Activated CD4-positive, CD25-positive, alpha-beta regulatory T cell treated with anti-CD3 and anti-CD28 coated beads, Interleukin-2, amount 50 U/mL, for 72 hours (primary cell): Measurements from ENCODE around the gene TIMM21.

Source experiments
- DNase-seq: peaks from one replicate; pipeline ENCODE4 v3.0.0; 2021

Gene TIMM21, protein sequence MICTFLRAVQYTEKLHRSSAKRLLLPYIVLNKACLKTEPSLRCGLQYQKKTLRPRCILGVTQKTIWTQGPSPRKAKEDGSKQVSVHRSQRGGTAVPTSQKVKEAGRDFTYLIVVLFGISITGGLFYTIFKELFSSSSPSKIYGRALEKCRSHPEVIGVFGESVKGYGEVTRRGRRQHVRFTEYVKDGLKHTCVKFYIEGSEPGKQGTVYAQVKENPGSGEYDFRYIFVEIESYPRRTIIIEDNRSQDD

DNA sequence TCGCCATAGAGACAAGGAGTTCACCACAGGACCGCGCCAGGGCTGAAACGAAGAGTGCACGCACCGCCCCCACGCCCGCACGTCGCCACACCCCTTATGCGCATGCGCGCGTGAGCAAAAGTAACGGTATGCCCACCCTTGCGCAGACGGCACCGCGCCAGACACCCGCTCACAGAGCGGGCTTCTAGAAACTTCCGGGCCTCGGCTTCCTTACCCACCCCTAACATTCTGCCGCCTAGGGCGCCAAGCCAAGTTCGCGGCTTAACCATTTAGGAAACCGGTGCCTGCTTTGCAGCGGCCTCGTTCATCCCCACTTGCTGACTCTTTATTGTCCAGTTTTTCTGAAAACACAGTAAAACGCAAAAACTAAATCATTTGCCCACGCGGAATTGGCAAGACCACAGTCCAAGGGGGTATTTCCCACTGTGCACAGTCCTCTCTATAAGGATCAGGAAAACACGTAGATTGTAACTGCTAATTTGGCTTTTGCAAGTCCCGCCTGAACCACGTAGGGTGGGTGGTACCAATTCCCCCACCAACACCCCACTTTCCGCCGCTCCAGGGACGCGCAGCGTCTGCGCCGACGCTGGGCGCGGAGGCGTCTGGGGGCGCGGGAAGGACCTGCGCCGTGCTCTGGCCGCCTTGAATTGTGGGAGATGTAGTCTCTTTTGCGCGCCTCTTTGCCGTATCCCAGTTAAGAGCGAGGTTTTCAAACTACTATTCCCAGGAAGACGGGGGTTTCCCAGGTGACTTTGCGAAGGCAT is at the start of gene TIMM21, which contains the start of gene FBXO15:
Gene TIMM21 (plus strand): TSS at position 745 of the 764 bp plus-strand sequence. CDS start 286 bp downstream, outside the sequence.
Gene FBXO15 (minus strand): TSS at position 56 of the 764 bp plus-strand sequence. CDS start 49 bp downstream, at position 7.
- peak; percentile 95 for DNase-seq

DNA sequence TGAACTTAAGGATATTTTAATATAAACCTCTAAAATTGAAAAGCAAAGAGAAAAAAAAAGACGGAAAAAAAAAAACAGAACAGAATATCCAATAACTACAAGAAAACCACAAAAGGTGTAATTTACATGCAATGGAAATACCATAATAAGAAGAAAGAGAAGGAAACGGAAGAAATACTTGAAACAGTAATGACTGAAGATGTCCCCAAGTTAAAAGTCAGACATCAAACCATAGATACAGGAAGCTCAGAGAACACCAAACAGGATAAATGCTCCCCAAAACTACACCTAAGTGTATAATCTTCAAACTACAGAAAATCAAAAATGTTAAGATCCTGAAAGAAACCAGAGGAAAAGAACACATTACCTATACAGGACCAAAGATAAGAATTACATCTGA is 39.9 kb upstream of the TIMM21 start:
- no peak for DNase-seq

DNA sequence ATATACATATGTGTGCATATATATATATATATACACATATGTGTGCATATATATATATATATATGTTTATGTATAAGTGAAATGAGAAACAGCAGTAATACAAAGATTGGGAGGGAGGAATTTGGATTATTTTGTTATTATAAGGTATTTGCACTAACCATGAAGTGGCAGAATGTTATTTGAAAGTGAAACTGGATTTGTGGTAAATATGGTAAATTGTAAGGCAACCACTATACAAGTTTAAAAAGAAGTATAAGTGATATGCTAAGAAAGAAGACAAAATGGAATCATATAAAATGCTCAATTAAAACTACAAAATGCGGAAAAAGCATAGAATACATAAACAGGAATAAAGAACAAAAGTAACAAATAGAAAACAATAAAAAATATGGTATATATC is 38.2 kb upstream of the TIMM21 start:
- DNase-seq, result no peak

DNA sequence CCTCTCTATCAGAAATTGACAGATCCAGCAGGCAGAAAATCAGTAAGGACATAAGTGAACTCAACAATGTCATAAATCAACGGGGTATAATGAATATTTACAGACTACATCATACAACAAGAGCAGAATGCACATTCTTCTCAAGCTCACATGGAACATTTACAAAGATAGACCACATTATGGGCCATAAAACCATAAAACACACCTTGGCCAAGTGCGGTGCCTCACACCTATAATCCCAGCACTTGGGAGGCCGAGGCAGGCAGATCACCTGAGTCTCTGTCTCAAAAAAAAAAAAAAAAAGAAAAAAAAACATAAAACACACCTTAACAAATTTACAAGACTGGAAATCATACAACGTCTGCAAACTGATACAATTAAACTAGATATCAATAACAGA is 37.3 kb upstream of the TIMM21 start:
- DNase-seq, result no peak

DNA sequence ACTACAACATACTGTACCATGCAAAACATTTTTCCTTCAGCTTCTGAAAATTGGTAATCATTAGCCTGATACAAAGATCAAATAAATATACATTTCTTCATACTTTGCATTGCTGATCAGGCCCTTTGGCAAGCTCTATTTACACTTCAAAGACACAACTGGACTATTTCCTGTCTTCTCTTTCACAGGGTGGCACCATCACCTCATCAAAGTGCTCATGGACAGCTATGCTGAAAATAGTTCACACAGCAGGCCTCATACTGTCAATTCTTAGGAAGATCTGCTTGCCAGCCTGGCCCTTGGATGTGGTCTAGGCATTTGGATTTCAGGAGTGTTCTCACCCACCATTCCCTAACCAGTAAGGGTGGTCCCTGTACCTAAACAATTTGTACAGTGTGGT is 34.6 kb upstream of the TIMM21 start:
- DNase-seq, result no peak

DNA sequence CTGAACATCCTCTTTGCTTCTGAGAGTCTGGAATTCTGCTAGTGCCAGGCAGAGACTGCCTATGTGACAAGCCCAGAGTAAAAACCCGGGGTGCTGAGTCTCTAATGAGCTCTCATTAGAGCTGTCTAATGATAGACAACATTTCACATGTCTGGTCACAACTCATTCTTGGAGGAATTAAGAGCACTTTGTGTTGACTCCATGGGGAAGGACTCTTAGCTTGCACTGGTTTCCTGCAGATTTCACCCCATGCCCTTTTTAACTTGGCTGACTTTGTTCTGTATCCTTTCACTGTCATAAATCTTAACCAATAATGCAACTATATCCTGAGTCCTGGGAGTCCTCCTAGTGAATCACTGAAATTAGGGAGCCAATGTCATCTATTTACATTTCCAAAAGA is 34.2 kb upstream of the TIMM21 start:
- DNase-seq, result no peak

DNA sequence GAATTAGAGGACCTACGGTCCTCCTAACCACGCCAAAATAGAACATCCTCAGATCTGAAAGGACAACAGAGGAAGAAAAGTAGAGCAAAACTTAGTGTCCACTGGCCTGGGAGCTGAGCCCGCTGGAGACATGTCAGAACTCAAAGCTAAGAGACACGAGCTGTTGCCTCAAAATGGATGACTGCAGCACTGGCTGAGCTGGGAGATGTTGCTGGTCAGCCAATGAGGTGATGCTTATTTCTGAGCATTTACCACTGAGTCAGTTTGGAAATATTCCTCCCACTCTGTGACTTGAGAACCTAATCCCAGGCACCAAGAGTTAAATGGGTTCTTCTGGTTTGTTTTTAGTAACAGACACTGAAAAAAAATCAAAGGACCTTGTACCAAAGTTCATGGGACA is 33.3 kb upstream of the TIMM21 start:
- no peak for DNase-seq

DNA sequence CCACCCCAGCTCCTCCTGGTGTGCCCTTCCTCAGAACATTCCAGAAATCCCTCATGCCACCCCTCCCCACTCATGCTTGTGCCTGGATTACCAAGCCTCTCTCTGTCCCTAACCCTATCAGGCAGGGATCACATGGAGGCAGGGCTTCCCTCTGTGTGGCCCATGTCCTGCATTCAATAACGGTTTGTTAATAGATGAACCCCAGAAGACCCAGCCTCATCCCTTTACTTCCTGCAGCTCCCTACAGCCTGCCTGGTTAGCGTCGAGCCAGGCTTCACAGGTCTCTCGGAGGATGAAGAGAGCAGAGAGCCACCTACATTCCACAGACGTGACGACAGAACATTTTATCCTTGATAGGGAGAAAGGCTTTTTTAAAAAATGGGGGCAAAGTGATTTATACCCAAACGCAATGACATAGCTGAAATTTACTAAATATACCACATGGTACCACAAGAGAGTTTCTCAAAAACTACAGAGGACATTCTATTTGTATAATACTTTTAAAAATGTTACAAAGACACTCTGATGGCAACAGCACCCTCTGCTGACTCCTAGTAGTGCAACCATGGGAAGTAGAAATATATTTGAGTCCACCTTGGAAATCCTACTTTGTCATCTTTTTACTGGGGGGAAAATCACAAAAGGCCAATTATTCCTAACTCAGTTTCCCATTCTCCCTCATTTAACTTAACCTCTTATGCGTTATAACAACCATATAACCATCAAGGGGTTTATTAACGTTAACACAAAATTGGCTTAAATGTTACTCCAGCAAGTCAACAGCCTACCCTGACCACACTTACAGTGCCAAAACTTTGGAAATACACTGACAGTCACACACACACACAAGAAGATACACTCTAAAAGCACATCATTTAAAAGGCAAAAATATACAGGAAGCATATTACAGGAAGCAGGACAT is 31.4 kb upstream of the TIMM21 start:
- no peak for DNase-seq

DNA sequence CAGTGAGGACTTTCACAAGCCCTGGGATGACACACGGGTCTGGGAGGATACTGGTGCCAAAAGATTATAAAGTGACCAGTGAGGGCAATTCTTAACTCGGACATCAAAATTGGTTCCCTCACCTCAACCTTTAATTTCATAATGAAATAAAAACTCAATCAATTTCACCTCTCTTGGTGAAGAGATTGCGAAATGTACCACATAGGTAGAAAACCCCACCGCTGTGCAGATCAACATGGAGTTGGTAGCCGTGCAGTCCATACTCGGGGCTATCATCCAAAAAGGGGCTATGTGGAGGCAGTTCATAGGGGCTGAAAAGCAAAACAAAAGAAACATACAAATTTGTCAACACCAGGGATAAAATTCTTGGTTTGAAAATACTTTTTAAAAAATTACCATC is 25.1 kb upstream of the TIMM21 start:
- DNase-seq, result no peak

DNA sequence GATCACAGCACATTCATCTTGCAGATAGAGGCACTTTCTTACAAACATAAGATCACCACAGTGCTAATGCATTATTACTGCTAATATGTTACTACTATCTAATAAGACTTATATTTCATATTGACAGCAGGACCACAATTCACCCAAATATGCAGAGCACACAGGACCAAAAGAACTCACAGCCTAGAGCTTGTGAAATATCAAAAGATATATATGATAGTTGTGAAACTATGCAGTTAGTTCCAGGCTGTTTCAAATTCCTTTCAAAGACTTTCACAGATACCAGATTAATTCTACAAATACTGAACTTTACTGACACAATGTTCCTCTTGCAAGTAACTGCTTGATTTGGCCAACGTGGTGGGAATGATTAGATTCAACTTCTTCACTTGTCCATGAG is 23.7 kb upstream of the TIMM21 start:
- DNase-seq, result no peak

DNA sequence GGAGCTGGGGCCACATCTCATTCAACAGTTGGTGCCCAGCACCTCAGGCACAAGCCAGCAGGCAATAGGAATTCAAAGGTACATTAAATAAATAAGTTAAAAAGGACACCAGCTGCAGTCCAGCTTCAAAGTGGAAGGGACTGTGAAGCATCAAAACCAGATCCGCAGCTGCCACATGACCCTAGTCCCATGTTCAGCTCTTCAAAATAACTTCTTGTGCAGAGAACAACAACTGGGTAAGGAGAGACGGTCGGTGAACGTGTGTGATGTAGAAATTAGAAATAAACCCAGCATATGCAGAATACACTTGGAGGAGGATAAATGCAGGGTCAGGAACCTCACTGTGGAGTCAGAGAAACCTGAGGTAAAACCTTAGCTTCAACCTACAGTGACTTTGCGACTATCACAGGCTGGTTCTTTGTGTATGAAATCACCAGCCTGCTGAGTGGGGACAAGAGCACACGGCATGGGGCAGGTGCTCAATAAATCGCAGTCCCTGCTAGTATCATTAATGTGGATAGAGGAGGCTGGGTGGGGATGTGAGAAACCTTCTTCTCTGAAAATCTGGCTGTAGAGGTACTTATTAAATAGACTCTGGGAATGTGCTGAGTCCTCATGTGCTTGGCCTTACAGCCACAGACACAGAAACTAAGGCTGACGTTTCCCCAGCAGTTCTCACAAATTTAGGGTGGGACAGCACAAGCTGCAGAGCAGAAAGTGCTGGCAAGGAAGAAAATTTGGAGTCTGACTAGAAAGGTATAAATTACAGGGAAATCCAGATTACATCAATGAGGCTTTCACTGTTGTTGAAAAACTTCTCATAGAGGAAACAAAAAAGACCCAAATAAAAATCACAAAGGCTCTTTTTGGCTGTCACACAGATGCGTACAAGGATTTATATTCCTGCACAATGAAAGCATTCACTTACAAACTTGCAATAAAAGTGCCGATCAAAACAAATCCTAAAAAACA is 21.4 kb upstream of the TIMM21 start:
- DNase-seq, result no peak

DNA sequence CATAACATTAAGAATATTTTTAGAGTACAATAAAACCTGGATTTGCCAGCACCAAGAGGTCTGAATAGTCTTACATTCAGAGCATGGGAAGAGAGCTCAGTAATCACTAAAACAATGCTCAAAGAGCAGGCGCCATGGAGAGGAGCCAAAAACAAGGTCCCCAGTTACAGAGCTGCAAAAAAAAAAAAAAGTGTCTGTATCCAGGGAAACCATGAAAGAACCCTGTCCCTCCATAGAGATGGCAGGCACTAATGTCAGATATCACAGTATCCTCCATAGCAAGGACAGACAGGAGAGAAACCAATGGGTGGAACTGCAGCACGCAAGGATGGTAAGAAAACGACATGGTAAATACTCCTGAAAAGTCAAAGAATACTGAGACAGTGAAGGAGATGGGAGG is 20.2 kb upstream of the TIMM21 start:
- no peak for DNase-seq

DNA sequence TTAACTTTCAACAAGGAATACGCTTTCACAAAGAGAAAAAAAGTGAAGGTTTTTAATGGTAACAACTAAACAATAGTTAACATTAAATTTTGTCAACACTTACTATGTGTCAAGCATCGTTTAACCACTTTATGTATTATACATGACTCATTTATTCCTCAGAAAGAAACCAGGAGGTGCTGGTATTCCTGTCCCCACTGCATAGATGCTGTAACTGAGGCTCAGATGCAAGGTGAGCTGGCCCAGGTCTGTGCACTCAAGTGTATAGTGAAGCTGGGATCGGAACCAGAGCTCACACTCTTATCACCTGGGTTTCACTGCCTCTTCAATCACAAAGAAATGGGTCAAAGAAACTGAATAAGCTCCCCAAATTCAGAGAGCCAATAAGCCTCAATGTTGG is 17.2 kb upstream of the TIMM21 start:
- no peak for DNase-seq

DNA sequence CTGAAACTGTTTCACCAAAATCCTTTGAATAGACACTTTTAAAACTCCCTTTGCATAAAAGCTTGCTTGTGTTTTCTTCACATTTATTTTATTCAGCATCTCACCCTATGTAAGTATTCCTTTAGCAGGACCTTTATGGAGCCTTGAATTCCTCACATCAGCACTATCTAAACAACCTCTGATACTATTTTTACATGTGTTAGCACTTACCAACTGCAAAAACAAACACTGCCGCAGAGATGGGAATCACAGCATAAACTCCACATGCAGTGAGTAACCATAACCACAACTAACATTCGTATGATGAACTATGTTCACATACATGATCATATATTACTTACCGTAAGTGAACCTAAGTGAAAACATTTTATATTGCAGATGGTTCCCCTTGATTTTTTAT is 16.1 kb upstream of the TIMM21 start:
- no peak for DNase-seq

DNA sequence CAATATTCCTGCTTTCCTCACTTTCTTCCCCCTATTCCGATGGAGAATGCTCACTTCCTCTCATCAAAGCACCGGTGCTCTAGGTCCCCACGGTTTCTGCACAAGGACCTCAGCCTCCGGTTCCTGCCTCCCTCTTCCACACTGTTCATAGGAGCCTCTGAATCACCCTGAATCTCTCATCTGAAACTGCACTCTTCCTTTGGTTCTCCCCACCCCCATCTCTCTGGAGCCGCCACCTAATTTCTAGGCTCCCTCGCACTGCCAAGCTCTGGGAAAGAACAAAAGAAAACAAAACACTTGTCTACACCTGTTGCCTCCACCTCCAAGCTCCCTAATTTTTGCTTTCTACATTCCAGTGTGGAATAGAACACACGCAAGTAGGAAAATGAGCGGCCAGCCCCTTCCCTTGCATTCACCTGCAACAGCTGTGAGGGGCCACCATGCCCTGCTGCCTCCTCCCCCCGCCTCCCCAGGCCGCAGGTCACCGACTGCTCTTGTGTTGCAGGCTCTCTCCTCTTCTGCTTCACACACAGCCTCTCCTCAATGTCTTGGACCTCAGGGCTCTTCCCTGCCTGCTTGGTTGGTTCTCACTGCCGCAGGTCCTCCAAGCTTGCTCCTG is 10.3 kb upstream of the TIMM21 start:
- DNase-seq, result no peak

DNA sequence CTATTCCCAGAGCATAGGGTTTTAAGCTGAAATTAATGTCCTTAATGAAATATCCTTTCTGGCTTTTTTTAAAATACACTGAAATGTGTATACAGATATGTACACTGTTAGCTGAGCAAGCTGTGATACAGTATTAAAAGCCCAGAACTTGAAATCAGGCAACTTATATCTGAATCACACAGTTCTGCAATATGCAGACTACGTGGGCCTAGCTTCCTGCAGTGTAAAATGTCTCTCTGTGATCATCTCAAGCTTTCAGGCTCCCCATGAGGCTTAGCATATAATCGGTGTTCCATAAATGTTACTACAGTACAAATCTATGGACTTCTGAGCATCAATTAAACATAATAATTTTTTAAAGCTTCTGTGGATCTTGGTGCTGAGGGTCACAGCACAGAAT is 8.9 kb upstream of the TIMM21 start:
- no peak for DNase-seq

DNA sequence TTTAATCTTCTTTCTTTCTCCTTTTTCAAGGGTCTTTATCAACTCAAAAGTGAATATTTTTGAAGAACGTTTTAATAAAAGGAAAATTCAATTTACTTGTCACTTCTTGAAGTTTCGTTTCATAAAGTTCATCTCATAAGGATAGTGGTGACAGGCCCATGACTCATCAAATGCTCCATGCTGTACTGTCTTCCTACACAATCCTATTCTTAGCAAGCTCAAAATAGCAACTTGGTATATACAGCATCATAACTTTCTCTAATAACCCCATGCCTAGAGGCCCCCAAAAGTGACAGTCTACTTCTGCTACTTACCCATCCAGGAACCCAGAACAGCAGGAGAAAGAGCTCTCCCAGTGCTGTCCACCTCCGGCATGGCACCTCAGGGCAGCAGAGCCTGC is 8.4 kb upstream of the TIMM21 start:
- DNase-seq, result no peak

DNA sequence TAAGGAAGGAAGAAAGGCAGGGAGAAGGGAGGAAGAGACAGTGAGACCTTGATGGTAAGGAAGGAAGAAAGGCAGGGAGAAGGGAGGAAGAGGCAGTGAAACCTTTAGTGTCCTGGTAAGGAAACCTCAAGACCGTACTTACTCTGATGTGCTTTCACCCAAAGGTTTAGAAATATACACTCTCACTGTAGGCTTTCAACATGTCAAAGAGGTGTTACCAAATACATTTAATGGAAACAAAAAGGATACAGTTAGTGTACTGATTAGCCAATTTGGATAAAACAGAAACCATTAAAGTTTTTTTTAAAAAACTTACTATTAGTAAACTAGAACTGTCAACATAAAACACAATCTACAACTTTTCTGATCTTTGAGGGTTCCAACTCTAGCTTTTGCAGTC is 7.7 kb upstream of the TIMM21 start:
- no peak for DNase-seq

DNA sequence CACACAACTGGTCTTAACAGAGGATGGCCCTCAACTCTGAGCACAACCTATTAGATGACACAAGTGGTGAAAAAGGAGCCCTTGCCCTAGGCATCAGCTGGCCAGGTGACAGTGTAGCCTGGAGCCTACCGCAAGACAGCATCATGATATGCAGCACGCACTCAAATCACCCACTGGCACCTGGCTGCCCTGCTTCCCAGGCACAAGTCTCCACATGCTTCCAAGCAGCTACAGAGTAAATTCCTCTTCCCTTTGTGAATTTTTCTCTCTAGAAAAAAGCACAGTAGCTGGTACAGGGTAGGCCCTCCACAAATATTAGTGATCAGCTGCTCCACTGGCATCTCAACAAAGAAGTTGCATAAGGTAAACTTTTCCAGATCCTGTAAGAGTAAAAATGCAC is 6.7 kb upstream of the TIMM21 start:
- DNase-seq, result no peak

DNA sequence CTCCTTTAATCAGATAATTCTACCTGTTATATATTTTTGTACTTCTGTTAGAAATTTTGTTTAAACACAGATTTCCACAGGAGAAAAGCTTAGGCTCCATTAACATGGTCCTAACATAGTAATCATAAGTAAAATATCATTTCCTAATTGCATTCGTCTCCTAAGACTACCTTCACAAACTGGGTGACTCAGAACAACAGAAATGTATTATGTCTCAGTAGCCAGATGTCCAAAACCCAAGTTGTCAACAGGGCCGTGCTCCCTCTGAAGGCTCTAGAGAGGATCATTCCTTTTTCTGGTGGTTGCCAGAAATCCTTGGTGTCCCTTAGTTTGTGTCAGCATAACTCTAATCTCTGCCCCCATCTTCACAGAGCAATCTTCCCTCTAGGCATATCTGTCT is 6.1 kb upstream of the TIMM21 start:
- no peak for DNase-seq

DNA sequence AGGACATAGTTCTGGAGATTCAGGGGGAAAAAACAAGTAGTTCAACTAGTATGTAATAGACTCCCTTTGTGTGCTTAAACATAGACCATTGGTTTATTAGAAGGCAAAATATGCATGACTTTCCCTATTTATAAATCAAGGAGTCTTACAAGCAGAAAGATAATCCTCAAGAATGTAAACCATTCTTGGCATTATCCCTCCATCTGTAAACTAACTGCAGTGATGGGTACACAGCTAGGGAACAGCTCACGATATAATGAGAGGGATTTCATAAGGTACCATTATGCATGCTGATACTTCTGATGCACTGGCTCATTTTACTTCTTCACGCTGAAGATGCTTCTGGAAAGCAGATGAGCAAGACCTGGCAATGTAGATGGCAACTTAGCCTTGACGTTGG is 1.6 kb upstream of the TIMM21 start:
- DNase-seq, result no peak

DNA sequence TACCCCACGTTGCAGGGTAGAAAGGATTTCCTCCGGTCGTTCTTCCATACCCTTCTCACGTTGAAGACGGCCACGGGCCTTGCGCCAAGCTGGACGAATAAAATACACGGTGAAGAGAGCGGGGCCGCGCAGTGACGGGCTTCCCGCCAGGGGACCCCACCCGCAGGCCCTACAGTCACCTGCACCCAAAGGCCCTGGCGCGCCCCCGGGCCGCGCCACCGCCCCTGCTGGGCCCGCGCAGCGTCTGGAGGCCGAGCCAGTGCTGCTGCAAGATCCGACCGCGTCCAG is 888 bp upstream of the TIMM21 start:
- DNase-seq, result no peak
